KOPT-K1 (cell line): ENCODE data around the gene IGF2R.

Source experiments
- H3K27ac ChIP-seq: fragments of 200-600 bp; sonication (generic); 2 replicates; pipeline ENCODE4 v1.5.1; 2016; ENCODE audit warnings: antibody characterized with exemption, mild to moderate bottlenecking, low read depth, low read length; ENCODE audit not compliant: poor library complexity, severe bottlenecking
- H3K36me3 ChIP-seq: fragments of 200-600 bp; sonication (generic); 2 replicates; pipeline ENCODE4 v1.5.1; 2017; ENCODE audit warnings: antibody characterized with exemption, mild to moderate bottlenecking, low read length, moderate library complexity; ENCODE audit not compliant: insufficient read depth
- H3K9me3 ChIP-seq: fragments of 200-600 bp; sonication (generic); 2 replicates; pipeline ENCODE4 v1.5.1; 2017; ENCODE audit warnings: antibody characterized with exemption, low read length, mild to moderate bottlenecking; ENCODE audit not compliant: insufficient read depth, poor library complexity, severe bottlenecking

The IGF2R gene

GRCh38 chr6:160068346-160068745 is 99.5 kb downstream of the IGF2R start:
- no peak overlapping the region for H3K27ac ChIP-seq
- no peaks in the 10 kb centered on the region for H3K9me3 ChIP-seq
- peaks cover 99% of the 10 kb centered on the region for H3K36me3 ChIP-seq

DNA sequence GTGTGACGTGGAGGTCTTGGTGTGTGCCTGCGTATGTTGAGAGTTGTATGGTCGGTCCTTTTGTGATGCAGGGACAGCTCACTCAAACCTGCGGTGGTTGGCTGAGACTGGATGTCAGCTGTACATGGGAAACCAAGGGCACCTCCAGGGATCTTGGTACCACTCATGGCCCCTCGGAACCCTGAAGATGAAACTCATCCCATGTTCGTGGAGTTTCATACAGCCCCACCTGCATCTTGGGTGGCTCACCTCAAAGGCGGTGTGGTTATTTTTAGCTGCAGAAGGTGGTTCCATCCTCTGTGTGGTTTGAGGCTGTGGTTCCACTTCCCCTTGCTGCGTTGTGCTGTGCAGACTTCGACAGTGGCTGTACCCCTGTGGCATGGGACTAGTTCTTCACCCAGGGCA is 100.2 kb downstream of the IGF2R start:
- no peak overlapping the region for H3K27ac ChIP-seq
- H3K9me3 ChIP-seq, result no peaks in the 10 kb centered on the region
- peaks cover 99% of the 10 kb centered on the region for H3K36me3 ChIP-seq

DNA sequence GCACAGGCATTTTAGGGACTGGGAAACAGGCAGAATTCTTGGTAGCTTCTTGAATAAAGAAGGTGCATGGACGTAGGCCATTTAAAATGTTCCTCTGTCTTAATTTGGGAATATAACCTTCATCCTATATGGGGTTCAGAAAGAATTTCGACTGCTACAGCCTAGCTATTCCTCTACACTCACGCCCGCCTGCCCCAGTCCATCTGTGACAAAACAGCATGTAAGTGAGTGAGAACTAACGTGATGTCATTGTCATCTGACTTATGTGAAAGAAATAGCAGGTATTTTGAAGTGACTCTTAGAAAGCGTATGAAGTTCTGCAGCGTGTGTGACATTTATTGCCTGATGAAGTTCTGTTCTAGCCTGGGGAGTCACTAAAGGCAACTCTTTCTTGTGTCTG is 100.6 kb downstream of the IGF2R start:
- Histone ChIP-seq H3K27ac (no peak overlapping the region), H3K9me3 (no peaks in the 10 kb centered on the region), H3K36me3 (peaks cover 99% of the 10 kb centered on the region)

GRCh38 chr6:160070427-160070826 is 101.5 kb downstream of the IGF2R start:
- H3K36me3 ChIP-seq, result peaks cover 99% of the 10 kb centered on the region
- H3K9me3 ChIP-seq, result no peaks in the 10 kb centered on the region
- H3K27ac ChIP-seq, result no peak overlapping the region

GRCh38 chr6:160070831-160071230 is 101.9 kb downstream of the IGF2R start:
- Histone ChIP-seq H3K27ac (no peak overlapping the region), H3K9me3 (no peaks in the 10 kb centered on the region), H3K36me3 (peaks cover 99% of the 10 kb centered on the region)

GRCh38 chr6:160071805-160072690 is 103.2 kb downstream of the IGF2R start:
- H3K27ac ChIP-seq, result no peak overlapping the region
- H3K36me3 ChIP-seq, result peaks cover 100% of the 10 kb centered on the region
- H3K9me3 ChIP-seq, result no peaks in the 10 kb centered on the region

- H3K27ac ChIP-seq, result no peak overlapping the region
- no peaks in the 10 kb centered on the region for H3K9me3 ChIP-seq
- peaks cover 100% of the 10 kb centered on the region for H3K36me3 ChIP-seq
Measured at GRCh38 chr6:160073272-160073671, 104.4 kb downstream of the IGF2R start.

- Histone ChIP-seq H3K9me3 (no peaks in the 10 kb centered on the region), H3K36me3 (peaks cover 100% of the 10 kb centered on the region), H3K27ac (no peak overlapping the region)
Measured at GRCh38 chr6:160076009-160076408, 107.1 kb downstream of the IGF2R start.

- H3K36me3 ChIP-seq, result peaks cover 100% of the 10 kb centered on the region
- no peak overlapping the region for H3K27ac ChIP-seq
- no peaks in the 10 kb centered on the region for H3K9me3 ChIP-seq
Measured at GRCh38 chr6:160077024-160077423, 108.1 kb downstream of the IGF2R start.

DNA sequence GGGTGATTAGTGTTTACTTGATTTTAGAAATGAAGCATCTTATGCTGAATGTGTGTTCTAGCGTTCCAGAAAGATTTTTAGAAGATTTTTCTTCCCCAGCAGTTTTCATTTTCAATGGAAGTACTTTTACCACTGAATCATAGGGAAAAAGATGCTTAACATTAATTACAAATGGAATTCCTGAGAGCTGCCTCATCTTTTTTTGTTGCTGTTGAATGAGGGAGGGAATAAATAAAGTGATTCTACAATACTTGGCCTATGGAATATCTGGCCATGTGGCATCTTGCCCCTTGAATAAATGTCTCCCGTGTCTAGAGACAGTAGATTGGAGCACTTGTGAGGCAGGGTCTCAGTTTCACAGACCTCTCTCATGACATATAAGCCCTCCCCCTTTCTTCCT is 108.6 kb downstream of the IGF2R start:
- Histone ChIP-seq H3K36me3 (peaks cover 100% of the 10 kb centered on the region), H3K27ac (no peak overlapping the region), H3K9me3 (no peaks in the 10 kb centered on the region)

DNA sequence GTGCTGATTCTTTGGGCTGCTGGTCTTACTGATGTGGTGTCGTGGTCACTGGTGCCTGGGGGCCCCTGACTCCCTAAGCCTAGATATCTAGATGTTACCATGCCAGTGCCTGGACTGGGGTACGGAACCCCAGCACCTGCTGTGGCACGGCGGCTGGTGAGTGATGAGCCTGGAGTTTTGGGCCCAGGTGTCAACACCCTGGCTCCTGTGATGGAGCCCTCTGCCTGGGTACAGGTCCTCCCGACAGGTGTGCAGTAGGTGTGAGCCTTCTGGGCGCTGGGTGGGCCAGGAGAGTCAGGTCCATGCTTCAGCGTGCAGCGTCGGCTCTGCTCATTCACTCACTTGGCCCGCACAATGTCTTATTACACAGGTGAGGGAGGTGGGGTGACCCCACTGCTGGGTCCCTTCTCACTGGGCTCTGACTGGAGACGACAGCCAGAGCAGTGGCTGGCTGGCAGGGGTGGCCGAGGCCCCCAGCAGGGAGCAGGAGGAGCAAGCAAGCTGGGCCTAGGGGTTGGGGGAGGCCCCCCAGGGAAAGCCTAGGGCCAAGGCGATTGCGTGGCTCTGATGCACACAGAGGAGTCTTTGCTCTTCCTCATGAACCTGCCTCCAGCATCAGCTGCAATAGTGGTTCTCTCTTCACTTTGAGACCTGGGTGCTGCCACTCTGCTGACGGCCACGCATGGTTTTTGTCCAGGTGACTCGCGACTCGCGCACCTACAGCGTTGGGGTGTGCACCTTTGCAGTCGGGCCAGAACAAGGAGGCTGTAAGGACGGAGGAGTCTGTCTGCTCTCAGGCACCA is 110.2 kb downstream of the IGF2R start:
- Histone ChIP-seq H3K36me3 (peaks cover 100% of the 10 kb centered on the region), H3K27ac (no peak overlapping the region), H3K9me3 (no peaks in the 10 kb centered on the region)

DNA sequence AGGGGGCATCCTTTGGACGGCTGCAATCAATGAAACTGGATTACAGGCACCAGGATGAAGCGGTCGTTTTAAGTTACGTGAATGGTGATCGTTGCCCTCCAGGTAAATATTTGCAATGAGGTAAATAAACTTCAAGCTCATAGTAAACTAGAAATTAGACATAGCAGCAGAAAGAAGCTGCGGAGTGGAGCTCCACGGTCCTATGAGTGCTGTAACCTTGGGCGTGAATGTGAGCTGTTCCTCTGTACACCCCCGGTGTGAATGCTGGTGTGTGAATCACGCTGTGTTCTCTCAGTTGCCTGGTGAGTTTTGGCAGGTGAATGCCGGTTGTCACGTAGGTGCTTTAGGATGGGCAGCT is 110.8 kb downstream of the IGF2R start:
- Histone ChIP-seq H3K9me3 (no peaks in the 10 kb centered on the region), H3K36me3 (peaks cover 100% of the 10 kb centered on the region)

GRCh38 chr6:160080097-160080496 is 111.2 kb downstream of the IGF2R start:
- Histone ChIP-seq H3K36me3 (peaks cover 100% of the 10 kb centered on the region), H3K27ac (no peak overlapping the region)

More for the DNA sequence above, 110.8 kb downstream of the IGF2R start:
- H3K27ac ChIP-seq, result no peak overlapping the region

DNA sequence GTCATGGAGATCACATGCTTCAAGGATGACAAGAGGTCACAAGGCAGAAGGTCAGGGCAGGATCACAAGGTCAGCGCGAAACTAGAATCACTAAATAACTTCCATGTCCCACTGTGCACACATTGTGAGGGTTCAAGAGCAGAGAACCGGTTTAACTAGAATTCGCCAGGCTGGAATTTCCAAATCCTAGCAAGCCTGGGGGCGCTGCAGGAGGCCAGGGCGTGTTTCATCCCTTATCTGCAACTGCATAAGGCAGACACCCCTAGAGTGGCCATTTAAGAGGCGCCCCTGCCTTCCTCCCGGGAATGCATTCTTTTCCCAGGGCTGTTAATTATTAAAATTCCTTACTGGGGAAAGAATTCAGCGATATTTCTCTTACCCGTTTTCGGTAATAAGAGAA is 112.5 kb downstream of the IGF2R start:
- Histone ChIP-seq H3K36me3 (peaks cover 100% of the 10 kb centered on the region), H3K9me3 (no peaks in the 10 kb centered on the region), H3K27ac (no peak overlapping the region)

More at GRCh38 chr6:160080097-160080496, 111.2 kb downstream of the IGF2R start:
- no peaks in the 10 kb centered on the region for H3K9me3 ChIP-seq

DNA sequence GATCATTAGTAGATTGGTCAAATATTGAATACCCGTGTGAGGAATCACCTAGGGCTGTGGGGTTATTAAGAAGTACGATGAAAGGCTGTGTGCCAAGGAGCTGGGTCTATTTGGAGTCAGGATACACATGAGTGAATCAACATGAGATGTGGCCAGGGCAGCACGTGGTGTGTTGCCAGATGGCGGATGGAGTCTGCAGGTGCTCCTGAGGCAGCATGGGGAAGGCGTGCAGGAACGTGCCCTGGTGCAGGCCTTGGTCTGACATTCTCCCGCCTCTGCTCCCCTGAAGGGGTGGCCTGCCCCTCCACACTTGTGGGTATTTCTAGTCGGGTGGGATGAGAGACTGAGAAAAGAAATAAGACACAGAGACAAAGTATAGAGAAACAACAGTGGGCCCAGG is 113.7 kb downstream of the IGF2R start:
- H3K27ac ChIP-seq, result no peak overlapping the region
- peaks cover 100% of the 10 kb centered on the region for H3K36me3 ChIP-seq

More for the DNA sequence above, 113.7 kb downstream of the IGF2R start:
- H3K9me3 ChIP-seq, result no peaks in the 10 kb centered on the region
